NCI-H2029 (cell line): ENCODE data around the gene GNAS-AS1.

Experiments
- DNase-seq: peaks from one replicate; lab custom pipeline; 2025; lab: John Stamatoyannopoulos, UW

GNAS-AS1 gene

DNA sequence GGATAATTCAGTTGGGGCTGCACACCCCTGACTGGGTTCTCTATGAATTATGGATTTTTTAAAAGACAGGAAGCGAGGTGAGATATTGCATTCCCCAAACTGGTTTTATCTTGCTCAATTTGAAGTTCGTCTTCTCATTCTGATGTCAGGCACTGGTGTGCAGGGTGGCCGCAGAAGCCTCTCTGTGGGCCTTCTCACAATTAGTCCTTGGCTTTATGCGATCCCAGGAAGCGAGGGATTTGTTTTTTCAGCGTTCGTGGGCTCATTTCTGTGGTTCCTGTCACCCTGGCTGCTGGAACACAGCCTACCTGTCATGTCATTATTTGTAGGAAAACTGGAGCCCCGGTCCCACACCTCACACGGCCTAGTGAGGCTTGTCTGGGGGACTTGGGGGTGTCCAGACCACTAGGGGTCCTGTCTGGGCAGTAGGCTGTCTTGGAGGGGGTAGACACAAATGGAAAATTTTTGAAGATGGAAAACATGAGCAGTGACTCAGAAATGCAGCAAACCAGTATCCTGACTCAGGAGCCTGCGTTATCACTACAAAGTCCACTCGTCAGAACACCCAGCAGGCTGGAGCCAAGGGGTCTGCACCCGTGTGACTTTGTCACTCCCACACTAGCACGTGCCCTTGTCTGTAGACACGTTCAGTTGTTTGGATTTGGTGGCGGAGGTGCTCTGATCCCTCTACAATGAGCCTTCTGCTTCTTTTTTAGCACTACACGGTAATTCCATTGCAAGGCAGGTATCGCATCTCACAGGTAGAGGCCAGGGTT is 42.2 kb downstream of the GNAS-AS1 start:
- DNase-seq: no peak

DNA sequence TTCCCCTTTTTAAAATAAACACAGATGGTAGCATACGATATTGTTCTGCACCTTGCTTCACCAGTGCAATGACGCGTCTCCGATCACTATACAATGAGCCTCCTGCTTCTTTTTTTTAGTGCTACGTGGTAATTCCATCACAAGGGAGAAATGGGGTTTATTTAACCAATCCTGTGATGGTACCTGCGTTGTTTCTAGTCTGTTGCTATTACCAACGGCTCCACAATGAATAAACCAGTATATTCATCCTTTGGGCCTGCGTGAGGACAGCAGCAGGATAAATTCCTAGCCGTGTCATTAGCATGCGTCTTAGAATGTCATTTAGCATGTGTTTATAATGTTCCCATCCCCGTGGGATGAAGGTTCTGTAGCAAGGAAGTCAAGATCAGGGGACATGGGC is 42.9 kb downstream of the GNAS-AS1 start:
- DNase-seq: no peak

DNA sequence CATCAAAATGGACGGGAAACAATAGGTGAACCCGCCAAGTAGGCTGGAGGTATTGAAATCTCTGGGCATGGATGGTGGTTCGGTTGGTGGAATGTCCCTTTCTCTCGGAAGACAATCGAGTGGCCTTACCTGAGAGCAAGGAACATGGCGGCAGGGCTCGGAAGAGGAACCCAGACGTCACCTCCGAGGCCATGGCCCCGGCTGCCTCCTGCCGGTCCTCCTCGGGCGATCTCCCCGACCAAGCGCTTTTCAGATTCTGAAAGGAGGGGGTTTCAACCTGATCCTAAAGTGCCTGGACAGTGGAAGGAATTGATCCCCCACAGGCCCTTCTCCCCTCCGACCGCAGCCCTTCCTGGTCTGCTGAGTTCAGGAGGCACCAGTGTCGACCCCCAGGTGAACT is 47.2 kb downstream of the GNAS-AS1 start:
- DNase-seq: no peak

DNA sequence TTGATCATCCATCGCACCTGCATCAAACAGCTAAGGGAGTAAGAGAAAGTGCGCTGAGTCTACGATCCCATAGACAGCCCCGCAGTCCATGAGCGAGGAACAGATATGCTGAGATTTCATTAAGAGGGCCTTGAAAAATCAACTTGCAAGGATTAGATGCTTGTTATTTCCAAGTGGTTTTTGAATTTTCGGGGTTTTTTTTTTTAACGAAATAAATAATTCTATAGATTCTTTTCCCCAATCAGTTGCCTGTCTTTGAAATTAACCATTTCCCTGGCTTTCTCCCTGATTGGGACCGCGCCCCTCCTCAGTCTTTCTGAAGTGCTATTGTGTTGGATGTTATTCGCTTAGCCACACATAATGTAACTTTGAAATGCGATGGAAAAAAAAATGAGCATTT is 48.6 kb downstream of the GNAS-AS1 start:
- no peak for DNase-seq

DNA sequence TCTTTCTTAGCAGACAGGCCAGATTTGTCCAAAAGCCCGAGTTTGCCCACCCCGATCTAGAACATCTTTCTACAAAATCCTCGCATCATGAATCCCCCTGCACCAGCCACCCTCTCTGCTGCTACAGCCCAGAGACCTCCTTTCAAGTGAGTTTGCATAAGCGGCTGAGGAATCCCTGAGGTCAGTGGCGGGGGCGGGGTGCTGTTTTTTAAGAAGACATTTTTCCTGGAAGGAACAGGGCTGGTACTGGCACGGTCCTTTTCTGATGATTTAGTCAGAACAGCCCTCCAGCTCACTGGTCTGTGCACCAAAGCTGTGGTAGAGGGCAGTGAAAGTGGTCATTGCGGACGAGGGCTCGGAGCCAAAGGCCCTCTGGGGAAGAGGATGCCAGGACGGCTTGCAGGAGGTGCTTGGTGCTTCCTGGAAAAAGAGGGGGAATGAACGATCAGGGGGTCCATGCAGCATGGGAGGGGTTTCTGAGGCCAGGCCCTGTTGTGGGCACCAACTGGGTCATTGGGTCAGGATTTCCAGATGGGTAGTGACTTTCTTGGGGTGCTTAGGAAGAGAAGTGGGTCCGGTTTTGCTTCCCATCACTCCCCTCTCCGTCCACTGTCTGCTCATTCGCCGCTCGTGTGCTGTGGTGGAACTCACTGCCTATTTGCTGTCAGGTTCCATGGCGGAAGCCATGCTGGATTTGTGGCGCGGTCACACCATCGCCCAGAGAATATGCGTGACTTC is 50.4 kb downstream of the GNAS-AS1 start:
- DNase-seq: no peak

DNA sequence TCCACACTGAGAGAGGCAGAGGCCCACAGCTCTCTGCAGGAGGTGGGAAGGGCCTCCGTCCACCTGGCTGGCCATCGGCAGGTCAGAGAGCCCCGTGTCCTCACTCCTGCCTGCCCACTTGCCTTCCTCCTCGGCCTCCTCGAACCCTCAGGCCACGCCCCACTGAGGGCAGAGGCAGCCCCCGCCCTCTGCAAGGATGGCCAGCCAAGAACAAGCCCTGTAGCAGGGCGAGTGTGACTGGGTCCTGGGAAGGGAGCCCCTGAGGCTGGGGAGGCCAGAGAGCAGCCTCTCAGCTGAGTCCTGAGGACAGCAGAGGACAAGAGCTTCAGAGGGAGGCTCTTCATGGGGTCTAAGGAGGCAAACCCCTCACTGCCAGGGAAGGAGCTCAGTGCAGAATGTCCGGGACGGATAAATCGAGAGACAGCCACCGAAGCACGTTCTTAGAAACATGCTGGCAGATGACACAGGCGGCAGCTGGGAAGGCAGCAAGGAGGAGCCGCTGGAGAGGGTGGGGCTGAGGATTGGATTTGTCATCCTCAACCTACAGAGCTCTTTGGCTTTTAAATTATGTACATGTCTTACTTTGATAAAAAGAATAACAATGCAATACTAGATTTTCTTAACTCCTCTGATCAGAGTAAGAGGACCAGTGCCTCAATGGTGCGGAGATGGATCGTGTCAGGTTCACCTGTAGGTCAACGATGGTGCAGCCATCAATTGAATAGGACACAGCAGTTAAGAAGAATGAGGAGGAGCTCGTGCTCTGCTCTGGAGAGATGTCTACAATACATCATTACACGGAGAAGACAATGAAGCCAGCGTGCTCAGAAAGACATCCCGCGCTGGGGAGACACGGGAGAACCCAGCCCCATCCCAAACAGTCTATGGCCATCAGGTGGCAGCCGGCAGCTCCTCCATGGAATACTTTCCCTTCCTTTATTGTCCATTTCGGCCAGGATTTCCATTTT is 53.0 kb downstream of the GNAS-AS1 start:
- DNase-seq: no peak

DNA sequence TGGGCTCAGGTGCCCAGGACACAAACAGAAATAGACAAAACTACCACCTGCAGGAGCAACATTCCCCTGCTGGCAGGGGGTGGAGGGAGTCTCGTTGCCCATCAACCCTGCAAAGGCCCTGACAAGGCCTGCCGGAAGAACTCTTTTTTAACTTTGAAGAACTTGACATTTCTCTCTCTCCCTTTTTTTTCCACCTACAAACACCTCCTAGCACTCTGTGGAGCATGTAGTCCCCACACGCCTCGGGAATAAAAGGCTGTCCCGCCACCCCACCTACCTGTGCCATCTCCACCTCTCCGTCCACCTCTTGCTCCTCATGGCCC is 54.8 kb downstream of the GNAS-AS1 start:
- DNase-seq: no peak

DNA sequence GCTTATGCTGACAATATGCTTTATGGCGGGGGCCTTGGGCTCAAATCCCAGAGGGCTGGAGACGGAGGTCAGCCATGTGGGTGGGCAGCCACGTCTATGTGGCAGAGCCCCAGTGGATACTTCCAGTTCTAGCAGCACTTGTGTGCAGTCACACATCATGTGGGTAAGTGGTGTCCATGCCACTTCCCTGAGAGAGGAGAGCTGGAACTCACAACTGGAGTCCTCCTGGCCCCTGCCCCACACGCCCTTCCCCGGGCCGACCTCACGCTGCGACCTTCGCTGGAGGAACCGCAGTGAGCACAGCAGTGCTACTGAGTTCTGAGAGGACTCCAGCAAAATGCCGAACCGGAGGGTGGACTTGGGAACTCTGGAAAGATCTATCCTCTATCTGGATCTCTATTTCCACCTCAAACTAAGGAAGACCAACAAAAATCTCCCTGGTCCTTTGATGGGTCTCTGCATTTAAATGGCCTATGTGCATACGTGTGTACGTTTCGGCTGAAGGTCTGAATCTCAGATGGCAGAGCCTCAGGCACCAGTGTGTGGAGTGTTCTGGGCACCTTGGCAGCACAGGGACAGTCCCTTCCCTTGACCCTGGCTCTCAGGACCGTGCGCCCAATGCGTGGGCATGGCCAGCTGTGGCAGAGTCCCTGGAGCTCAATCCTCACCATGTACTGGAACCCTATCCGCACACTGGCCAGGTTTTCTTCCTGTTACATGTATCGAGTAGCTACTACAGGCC is 55.4 kb downstream of the GNAS-AS1 start:
- DNase-seq: no peak

DNA sequence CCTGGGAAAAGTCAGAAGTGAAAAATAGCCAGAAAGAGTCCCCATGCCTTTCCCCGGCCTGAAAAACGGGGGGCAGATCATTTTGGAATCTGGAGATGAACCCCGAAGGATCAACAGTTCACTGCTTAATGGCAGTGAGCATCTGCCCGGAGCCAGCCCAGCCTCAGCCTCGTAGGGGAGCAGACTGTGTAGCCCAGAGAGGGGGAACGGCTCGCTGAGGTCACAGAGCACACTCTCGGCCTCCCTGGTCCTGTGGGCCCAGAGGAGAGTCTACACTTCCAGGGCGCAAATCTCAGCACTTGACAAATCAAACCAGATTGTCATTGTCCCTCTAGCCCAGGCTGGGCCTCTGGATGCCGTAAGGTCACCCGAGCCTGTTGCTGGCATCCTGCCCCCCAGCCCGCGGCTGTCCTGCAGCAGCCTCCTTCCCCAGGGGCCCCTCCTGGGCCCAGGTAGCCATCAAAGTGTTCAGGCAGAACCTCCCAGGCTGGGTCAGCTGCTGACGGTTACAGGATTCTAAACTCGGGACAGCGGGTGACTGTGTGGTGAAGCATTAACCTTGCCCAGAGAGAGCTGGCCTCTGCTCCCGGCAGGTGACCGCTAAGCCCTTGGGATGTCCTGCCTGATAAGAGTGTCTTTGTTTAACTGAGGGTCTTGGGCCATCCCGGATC is 56.1 kb downstream of the GNAS-AS1 start:
- no peak for DNase-seq

DNA sequence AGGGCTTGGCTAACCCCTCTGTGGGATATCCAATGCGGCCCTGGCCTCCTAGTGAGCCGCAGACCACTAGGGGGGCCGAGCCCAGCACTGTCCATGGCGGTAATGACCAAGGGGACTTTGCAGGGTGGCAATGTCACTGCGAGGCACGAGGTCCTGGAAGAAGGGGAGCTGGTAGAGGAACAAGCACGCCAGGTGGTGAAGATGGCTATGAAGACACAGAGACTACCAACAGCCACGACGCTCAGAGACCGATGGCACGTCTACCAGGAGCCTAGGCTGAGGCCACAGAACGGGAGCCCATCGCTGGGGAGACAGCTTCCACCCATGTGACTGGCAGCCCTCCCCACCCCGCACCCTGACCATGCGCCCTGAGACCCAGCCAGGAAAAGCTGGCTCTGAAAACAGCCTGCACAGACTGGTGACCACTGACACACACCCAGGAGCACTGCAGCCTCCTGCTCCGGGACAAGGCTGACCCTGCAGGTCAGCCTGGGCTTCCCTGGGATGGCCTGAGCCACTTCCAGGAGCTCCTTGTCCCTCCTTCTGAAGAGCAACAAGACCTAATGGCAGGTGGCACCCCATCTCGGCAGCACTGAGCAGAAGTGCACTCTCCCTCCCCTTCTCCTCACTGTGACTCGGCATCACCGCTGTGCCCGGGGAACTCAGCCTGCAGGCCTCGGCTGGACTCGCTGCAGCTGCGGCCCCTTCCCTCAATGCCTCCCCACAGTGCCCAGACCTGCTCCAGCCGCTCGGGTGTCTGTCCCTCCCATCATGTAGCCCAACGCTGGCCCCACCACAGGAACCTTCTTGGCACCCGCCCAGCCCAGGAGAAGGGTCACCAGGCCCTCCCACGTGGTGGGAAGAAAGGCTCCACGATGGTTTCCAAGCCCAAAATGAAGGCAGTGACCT is 56.9 kb downstream of the GNAS-AS1 start:
- DNase-seq: no peak

DNA sequence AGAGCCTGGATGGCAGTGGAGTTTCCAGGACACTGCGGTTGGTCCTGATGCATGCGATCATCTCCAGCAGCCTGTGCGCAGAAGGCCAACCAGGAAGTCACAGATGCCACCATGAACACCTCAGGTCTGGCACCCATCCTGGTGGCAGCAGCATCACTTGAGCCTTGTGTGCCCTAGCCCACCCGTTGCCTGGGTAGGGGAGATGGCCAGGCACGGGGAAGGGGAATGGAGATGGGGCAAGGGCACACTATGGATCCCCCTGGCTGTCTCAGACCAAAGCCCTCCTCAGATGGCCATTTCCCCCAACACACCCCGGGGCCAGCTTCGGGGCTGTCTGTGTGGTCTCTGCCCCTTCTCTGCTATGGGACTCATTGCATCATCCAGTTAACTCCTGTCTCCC is 58.3 kb downstream of the GNAS-AS1 start:
- DNase-seq: no peak

DNA sequence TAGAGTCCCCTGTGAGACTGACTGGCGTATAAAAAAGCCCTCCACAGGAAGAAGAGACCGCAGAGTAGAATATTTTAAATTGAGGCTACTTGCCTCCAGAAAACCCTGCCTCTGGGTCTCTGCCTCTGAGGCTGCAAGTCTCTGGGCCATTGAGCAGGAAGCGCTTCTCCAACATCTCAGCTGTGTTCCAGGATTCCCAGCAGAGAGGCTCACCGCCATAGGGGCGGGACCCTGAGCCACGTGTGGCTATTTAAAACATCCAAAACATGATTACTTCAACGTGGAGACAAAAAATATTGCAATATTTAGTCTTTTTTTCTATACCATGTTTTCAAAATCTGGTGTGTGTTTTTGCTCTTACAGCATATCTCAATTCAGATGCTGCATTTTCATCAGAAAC is 59.4 kb downstream of the GNAS-AS1 start:
- no peak for DNase-seq

DNA sequence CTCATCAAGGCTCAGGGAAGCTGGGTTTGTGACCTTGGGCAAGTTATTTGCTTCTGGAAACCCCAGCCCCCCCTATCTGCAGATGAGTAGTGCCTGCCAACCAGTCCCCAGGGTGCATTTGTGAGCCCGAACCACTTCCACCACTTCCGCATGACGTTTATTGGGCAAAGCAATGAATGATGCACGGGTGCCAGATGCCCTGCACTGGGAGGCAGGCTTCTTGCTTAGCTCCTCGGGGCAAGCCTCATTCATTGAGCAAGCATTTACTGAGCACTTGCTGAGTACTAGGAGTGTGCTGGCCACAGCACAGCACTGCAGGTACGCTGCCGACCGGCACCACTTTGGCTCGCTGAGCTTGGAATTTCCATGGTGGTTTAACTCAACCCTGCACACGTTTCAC is 60.2 kb downstream of the GNAS-AS1 start:
- DNase-seq: no peak

DNA sequence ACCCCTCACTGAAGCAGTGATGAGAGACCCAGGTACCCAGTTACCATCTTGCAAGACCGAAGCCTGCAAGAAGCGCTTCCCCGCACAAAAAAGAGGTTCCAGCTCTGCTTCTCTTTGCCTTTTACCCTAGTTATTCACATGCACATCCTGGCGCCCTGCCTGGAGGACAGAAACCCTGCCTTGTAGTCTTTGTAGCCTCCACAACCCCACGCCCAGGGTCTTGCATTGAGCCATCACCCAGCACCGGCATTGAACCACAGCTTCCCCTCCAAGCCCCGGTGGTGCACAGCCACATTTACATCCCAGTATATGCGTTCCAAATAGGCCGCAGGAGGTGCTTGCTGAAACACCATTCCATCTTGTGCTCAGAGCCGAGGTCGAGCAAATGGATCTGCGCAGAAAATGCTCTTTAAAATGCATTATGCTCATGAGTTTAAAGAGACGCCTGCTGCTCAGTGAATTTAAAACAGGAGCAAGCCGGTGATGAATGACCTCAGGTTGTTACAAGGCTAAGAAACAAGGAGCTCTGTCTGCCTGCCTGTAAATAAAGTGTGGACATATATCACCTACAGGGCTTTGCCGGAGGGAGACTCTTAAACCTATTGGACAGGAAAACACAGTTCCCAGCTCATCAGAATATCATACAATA is 61.7 kb downstream of the GNAS-AS1 start:
- DNase-seq: no peak

DNA sequence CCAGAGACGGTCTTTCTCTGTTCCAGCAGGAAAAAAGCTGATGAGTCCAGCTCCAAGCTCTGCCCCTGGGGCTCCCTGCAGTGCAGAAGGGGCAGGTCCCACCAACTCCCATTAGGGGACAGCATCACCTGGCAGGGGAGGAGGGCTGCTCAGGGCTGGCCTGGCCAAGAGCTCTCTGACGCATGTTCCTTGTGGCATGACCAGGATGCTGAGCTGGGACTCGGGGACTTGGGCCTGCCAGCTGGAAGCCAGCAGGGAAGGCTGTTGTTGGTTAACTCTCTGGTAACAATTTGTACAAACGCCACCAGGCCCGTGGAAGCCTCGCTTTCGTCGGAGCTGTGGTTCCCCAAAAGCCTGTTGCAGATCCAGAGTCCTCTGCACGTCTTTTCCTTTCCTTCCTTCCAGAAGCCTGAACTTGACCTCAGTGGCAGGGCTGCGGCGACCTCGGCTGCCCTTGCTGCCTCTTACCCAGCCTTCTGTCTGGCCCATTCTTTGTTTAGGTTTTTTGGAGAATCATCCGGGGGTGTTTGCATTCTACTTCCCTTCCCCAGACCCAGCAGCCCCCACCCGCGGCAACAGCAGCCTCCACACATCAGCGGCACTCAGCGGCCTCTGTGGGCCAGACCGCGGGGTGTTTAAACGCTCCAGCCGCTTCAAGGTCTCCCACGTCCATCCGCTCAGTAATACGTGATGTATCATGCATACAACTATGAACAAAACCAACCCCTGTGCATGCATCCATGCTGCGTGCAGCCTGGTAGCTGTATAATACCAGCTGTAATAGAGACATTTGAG is 63.3 kb downstream of the GNAS-AS1 start:
- no peak for DNase-seq

DNA sequence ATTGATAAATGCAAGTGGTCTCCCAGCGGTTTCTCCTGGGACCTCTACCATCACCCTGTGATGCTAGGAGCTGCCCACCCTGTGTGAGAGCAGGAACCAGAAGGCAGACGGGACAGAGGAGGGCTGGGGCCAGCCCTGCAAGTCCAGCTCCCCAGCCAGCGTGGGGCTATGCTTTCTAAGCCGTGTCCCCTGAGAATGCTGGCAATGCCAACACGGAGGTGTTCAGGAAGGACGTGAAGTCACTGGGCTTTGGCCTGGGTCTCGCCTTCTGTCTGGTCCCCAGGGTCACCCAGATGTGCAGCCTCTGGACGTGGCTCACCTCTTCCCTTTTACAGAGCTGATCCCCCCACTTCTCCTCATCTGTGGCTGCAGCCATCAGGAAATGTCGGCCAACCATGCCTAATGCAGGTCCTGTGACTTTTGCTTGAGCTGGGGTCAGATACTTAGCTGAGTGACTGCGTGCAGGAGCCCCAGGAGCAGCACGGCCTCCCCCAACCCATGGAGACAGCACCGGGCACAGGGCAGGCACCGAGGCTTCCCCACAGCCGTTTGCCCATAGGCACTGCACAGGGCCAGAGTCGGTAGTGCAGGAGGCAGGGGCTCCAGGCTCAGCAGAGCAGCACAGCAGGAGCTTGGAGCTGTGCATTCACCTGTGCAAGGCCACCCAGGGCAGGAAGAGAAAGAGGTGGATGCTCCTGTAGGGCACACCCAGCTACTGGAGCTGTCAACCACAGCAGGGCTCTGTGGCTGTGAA is 66.2 kb downstream of the GNAS-AS1 start:
- no peak for DNase-seq

DNA sequence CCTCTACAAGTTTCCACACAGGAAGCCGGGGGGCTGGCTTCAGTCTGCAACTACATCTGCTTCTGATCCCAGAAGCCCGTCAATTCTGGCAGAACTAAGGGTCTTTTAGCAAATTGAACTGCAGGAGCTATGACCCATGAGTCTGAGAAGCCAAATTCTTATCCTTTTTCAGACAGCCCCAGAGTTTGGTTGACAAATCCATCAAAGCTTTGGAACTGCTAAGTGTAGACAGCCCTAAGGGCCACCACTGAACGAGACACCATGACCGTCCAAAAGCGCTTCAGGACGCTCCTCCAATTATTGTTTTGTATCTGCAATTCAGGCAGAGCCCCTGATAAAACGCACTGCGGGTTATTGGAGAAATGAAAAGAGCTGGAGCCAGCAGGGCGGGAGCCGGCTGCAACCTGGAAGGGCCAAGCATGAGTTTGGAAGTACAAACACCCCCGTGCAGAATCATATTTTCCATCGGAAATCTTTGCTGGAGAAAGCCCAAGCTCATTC is 67.1 kb downstream of the GNAS-AS1 start:
- DNase-seq: no peak

DNA sequence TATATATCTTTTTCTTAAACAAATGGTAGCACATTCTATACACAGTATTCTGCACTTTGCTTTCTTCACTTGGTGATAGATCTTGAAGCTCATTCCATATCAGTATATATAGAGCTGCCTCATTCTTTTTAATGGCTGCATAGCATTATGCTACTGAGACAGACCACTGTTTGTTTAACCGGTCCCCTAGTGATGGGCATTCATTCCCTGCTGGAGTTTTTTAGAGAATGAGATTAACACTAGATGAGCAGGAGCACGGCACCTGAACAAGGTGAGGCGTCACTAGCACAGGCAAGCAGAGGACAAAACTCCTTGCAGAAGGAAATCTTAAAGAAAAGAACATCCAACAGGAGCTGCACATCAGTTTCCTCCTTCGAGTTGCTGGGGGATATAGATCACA is 69.6 kb downstream of the GNAS-AS1 start:
- no peak for DNase-seq
